Brain pericyte (primary cell): ENCODE results near the gene SHPK.

ENCODE experiments used
- DNase-seq: peaks from one replicate; pipeline ENCODE4 v3.0.0-alpha.2; 2012; ENCODE audit warnings: low read depth, low spot score

SHPK gene

GRCh38 chr17:3636154-3636907 lies at the start of gene SHPK, which contains the start of gene CTNS:
Gene SHPK, minus strand, starts transcription at chr17:3636250. Its CDS starts 31 bp downstream, at chr17:3636219.
Gene CTNS, plus strand, starts transcription at chr17:3636760. Its CDS starts 3,447 bp downstream, at chr17:3640207.
- peak; percentile 80 for DNase-seq

- DNase-seq, result no peak
Observed at GRCh38 chr17:3685174-3685573, 49.1 kb upstream of the SHPK start.

- no peak for DNase-seq
Observed at GRCh38 chr17:3683054-3683511, 47.0 kb upstream of the SHPK start.

- DNase-seq, result no peak
Observed at GRCh38 chr17:3682033-3682432, 46.0 kb upstream of the SHPK start.

GRCh38 chr17:3681565-3681964 lies 45.5 kb upstream of the SHPK start:
- DNase-seq, result no peak

- DNase-seq, result no peak
Observed at GRCh38 chr17:3681057-3681456, 45.0 kb upstream of the SHPK start.

- no peak for DNase-seq
Observed at GRCh38 chr17:3679531-3680126, 43.6 kb upstream of the SHPK start.

GRCh38 chr17:3678821-3679530 lies 42.9 kb upstream of the SHPK start:
- no peak for DNase-seq

GRCh38 chr17:3678095-3678820 lies 42.2 kb upstream of the SHPK start:
- DNase-seq, result no peak

- DNase-seq, result no peak
Observed at GRCh38 chr17:3675886-3676285, 39.8 kb upstream of the SHPK start.

GRCh38 chr17:3672571-3672970 lies 36.5 kb upstream of the SHPK start:
- DNase-seq, result no peak

GRCh38 chr17:3669548-3669947 lies 33.5 kb upstream of the SHPK start:
- no peak for DNase-seq

- DNase-seq, result no peak
Observed at GRCh38 chr17:3669085-3669347, 33.0 kb upstream of the SHPK start.

- peak; percentile 96 for DNase-seq
Observed at GRCh38 chr17:3668279-3669084, 32.4 kb upstream of the SHPK start, which contains the start of the genes EMC6 and TAX1BP3. Gene EMC6, plus strand, starts transcription at chr17:3668812. Its CDS starts 335 bp downstream, at chr17:3669147. Gene TAX1BP3, minus strand, starts transcription at chr17:3668578. Its CDS starts 52 bp downstream, at chr17:3668526.

- DNase-seq, result peak; percentile 31
Observed at GRCh38 chr17:3667366-3668278, 31.6 kb upstream of the SHPK start.

- DNase-seq, result no peak
Observed at GRCh38 chr17:3666516-3666915, 30.5 kb upstream of the SHPK start.

- no peak for DNase-seq
Observed at GRCh38 chr17:3665834-3666233, 29.8 kb upstream of the SHPK start.

- DNase-seq, result no peak
Observed at GRCh38 chr17:3663102-3664011, 27.3 kb upstream of the SHPK start.
